ENCODE results near the gene KATNAL2.

Gene KATNAL2, protein sequence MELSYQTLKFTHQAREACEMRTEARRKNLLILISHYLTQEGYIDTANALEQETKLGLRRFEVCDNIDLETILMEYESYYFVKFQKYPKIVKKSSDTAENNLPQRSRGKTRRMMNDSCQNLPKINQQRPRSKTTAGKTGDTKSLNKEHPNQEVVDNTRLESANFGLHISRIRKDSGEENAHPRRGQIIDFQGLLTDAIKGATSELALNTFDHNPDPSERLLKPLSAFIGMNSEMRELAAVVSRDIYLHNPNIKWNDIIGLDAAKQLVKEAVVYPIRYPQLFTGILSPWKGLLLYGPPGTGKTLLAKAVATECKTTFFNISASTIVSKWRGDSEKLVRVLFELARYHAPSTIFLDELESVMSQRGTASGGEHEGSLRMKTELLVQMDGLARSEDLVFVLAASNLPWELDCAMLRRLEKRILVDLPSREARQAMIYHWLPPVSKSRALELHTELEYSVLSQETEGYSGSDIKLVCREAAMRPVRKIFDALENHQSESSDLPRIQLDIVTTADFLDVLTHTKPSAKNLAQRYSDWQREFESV

DNA sequence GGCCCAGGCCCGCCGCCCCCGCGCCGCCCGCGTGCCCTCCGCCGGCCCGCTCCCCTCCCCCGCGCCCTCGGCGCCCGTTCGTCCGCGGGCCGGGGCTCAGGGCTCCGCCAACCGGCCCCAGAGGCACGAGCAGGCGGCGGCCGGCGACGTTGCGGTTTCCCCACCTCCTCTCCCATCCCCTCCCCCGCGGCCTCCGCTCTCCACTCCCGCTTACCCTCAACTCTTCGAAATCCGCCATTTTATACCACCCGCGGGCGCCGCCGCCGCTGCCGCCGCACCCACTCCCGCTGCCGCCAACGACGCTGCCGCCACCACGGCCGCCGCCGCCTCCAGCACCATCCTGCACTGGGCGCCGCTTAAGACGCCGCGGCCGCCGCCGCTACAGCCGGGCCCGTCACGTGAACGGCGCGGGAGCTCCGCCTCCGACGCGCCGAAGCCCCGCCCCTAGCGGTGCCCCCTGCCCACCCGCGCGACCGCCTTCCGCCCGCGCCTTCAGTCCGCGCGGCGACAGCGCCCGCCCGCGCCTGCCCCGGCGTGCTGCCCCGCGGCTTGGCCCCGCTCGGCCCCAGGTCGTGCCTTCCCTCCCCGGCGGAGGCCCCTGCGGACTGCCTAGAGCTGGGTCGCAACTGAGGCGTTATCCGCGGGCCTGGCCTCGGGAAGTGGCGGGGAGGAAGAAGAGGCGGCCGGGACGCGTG is at the start of gene KATNAL2, which contains the start of gene PIAS2:
TSS of gene KATNAL2 (plus strand) at position 495 of the 695 bp plus-strand sequence. CDS start 29,271 bp downstream, outside the sequence.
TSS of gene PIAS2 (minus strand) at position 400 of the 695 bp plus-strand sequence. CDS start at position 238, 162 bp downstream.
- DNase-seq (ENCODE audit: low spot score): peak; percentile 86

DNA sequence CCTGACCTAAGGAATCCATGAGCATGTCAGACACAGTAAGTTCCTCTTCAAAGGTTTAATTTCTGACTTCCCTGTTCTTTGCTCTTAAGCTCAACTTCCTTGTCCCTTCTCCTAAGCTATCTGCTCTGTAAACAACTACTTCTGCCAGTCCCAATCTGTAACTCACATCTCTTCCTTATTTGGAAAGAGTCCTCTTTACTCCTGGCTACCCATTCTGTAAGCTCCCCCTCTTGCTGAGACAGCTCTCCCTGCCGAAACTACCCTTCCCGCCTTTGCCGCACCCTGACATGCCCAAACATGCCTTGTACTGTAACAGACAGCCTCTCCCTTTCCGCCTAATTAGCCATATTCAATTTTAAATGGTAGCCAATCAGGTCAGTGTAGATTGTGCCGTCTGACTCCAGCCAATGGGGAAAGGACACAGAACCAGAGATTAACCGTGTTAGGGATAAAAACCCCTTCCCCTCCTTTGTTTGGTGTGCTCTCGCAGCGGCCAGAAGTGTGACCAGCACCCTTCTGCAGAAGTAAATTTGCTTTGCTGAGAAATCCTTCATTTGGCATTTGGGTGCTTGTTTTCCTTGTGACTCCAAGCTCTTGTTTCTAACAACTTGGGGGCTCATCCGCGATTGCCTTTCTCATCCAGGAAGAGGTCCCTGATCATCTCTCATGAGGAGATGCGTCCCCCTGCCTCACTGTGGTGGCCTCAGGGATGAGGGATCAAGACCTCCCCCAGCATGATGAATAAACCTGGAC is 49.1 kb upstream of the KATNAL2 start:
- DNase-seq (ENCODE audit: low spot score): no peak

DNA sequence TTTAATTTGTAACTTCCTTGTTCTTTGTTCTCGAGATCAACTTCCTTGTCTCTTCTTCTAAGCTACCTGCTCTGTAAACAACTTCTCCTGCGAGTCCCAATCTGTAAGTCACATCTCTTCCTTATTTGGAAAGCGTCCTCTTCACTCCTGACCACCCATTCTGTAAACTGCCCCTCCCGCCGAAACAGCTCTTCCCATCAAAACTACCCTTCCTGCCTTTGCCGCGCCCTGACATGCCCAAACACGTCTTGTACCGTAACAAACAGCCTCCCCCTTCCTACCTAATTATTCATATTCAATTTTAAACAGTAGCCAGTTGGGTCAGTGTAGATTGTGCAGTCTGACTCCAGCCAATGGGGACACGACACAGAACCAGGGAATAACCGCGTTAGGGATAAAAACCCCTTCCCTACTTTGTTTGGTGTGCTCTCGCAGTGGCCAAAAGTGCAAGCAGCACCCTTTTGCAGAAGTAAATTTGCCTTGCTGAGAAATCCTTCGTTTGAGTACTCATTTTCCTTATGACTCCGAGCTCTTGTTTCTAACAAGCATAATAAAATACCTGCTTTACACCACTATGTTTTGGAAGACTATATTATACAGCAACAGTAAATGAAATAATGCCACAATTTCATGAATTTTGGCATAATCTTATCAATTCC is 39.9 kb upstream of the KATNAL2 start:
- DNase-seq (ENCODE audit: low spot score): no peak

DNA sequence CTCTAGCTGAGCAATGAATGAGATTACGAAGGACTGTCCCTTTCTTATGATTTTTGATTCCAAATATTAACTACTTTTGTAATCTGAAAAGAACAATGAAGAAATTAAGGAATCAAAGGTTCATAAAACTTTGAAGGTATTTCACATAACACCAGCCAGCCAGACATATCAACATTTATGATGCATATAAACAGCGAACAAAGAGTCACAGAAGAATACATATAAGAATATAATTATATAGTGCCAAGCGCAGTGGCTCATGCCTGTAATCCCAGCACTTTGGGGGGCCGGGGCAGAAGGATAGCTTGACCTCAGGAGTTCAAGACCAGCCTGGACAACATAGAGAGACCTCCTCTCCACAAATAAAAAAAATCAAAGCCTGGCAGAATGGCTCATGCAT is 34.2 kb upstream of the KATNAL2 start:
- DNase-seq (ENCODE audit: low spot score): no peak

DNA sequence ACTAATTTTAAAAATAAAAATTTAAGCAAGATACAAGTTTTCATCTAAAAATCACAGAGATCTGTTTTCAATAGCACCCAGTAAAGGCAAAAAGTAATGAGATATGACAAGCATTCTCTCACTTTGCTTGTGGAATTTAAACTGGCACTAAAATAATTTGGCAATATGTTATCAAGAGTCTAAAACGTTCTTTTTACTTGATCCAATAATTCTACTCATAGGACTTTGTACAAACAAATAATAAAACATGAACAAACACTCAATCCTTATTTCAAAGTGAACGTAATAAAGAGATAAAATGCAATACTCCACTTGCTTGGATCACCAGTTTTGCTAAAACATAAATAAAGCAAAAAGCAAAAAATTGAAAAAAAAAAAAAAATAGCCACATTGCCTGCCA is 30.5 kb upstream of the KATNAL2 start:
- no peak for DNase-seq (ENCODE audit: low spot score)

DNA sequence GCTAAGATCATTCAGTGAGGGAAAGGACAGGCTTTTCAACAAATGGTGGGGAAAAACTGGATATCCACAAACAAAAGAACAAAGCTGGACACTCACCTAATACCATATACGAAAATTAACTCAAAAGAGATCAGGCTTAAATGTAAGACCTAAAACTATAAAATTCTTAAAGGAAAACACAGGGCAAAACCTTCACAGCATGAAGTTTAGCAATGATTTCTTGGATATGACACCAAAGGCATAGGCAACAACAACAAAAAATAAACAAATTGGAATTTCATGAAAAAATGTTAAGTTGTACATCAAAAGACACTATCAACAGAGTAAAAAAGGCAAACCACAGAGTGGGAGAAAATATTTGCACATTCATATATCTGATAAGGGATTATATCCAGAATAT is 28.4 kb upstream of the KATNAL2 start:
- DNase-seq (ENCODE audit: low spot score): no peak

DNA sequence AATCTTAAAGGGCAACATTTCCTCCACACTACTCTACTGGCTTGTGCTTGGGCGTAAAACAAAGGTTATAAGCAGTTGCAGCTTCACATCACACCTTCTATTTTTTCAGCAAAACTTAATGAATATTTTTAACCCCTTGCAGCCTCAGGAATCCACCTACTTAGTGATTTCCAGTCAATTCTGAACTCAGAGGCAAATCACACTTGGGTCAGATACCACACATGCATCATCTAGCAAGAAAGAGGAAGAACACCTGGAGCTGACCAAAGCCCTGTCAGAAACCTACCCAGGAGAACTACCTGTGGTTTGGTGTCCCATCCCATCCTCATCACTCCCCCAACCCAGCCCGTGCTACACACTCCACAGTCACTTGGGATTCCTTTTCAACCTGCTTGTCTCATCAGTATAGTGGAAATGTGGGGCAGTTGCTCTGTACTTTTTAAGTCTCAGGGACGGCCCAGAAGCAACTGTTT is 25.6 kb upstream of the KATNAL2 start:
- no peak for DNase-seq (ENCODE audit: low spot score)

DNA sequence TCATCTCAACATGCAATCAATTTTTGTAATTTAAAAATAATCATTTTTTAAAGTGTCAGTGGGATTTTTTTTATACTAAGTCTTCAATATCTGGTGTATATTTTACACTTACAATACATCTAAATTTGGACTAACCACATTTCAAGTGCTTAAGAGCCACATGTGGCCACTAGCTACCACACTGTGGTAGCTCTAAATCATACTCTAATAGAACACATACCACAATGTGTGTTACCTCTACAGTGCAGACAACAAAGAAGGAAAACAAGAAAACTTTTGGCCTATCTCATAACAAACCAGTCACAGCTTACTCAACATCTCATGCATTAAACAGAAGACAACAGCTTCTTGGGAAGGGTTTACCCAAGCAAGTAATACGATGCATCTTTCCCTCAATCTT is 24.6 kb upstream of the KATNAL2 start:
- no peak for DNase-seq (ENCODE audit: low spot score)

DNA sequence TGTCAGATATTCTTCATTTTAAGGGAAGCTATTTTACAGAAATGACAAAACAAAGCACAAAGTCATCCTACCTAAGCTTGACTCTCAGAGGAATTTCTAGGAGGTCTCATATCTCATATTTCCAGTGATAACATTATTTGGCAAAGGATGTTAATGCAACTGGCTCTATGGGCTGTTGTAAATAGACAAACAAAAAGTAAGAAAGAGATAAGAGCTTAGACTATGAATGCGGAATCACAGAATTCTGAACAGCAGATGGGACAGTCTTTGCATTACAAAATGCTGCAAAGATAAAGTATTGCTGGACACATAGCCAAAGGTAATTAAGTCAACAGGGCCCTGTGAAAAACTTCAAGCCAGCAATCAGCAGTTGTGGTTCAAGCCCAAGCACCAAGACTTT is 24.0 kb upstream of the KATNAL2 start:
- DNase-seq (ENCODE audit: low spot score): no peak

DNA sequence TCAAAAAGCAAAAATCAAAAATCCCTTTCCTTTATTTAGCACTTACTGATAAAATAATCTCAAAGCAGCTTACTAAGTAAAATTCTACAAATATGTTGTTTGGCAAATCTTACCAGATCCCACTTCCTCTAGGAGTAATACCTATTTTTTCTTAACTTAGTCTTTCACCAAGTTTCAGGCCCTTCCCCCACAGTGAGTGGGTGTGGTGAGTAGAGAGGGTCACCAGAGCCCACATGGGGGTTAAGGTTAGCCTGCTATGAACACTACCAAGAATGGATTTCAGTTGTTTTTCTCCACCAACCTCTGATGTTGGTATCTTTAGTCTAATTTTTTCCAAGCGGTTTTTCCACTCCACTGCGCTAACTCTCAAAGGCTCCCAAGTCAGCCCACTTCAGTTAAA is 23.3 kb upstream of the KATNAL2 start:
- no peak for DNase-seq (ENCODE audit: low spot score)

DNA sequence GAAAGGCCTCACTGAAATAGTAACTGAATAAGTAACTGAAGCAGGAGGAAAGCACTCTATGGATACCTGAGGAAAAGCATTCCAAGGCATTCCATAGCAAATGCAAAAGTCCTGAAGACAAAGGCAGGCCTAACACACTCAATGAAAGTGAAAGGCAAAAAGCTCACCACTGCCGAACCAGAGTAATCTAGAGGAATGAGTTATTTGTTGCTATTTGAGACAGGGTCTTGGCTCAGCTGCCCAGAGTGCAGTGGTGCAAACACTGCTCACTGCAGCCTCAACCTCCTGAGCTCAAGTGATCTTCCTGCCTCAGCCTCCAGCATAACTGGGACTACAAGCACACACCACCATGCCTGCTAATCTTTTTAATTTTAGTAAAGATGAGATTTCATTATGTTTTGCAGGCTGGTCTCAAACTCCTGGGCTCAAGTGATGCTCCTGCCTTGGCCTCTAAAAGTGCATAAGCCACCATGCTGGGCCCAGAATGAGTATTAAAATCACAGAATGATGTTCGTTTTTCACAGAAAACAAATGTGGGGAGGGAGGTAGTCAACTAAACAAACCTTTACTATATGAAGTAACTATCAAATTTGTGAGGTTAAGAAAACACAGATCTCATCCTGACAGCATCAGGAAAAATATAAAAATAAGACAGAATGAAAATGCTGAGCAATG is 18.0 kb upstream of the KATNAL2 start:
- no peak for DNase-seq (ENCODE audit: low spot score)

DNA sequence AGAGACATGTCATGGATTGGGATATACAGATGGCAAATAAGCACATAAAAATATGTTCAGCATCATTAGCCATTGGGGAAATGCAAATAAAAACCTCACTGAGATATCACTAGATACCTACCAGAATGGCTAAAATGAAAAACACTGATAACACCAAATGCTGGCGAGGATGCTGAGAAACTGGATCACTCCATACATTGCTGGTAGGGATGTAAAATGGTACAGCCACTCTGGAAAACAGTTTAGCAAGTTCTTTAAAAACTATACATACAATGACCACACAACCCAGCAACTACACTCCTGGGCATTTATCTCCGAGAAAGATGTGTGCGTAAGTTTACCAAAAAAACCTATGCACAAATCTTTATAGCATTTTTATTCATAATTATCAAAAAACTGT is 14.0 kb upstream of the KATNAL2 start:
- no peak for DNase-seq (ENCODE audit: low spot score)

DNA sequence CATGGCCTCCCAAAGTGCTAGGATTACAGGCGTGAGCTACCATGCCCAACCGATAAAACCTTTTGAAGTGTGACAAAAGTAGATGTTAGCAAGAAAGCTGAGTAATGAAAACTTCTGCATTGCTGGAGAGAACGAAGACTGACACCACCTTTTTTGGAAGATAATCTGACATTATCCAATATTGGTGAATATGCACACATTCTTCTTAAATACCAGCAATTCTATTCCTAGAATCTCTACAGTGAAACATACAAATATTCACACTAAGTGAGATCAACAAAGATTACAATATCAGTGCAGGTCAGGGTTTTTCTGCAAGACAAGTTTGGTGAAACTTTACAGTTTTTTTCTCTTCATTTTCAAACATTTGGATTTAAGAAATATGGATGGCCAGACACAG is 7.9 kb upstream of the KATNAL2 start:
- no peak for DNase-seq (ENCODE audit: low spot score)

DNA sequence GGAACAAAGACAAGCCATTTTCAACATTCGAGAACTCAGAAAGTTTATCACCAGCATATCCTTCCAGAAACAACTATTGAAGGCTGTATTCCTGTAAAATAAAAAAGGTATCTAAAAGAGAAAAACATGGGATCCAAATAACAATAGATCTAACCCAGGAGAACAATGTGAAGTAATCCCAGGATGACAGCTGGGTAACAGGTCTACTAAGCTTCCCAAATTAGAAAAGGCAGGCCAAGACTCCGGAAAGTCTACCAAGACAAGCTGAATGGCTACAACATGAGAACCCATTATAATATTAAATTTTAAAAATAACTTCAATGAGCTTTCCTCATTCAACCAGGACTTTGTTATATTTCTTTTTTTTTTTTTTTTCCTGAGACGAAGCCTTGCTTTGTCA is 6.5 kb upstream of the KATNAL2 start:
- no peak for DNase-seq (ENCODE audit: low spot score)

DNA sequence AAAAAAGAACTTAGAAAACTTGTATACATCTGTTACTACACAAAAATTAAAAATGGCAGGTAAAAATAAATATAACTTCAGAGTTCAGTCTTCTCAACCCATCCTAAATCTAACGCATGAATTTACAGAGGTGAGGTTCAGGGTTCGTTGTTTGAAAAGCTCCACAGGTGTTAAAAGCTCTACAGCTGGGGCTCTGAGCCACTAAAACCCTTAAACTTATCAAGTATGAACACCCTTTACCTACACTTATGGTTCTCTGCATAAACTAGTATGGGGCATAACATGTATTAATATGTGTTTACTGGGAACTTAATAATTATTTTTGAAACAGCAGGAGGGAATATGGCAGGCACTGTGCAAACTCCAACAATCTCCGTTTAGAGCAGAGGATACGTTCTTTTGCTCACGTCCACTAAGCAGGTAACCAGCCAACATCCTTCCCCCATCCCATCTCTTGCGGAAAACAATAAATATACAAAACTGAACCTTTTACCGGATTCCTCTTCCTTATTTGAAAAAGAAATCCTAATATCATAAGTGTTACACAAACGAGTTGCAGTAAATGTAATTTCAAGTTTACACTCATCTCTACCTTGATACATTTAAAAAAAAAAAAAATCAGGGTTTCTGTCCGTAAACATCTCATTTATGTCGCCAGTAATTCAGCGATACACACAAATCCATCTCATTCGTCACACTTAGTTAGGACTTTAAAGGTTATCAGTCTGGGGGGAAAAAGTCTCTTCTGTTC is 1.4 kb upstream of the KATNAL2 start:
- DNase-seq (ENCODE audit: low spot score): no peak

DNA sequence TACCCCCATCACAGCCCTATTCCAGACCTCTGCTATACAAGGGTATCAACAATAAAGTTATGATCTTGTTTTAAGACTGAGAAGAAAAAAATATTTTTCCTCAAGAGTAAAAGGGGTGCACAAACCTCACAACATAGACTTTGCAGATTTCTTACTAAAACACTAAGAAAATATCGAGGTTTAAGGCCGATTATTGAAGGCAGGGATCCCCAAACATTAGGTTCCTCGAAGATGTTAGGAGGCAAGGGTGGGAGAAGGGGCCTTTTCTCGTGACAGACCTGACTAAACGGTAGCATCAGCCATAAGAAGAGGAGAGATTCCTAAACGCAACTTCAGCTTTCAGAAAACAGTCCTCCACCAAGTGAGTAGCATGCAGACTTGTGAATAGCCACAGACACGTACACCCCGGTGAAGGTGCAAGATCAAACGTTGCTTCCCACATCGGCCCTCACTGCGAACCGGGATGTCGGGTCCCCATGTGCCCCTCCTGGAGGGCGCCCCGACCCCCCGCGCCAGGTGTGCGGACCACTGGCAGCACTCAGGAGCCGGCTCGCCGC is 773 bp upstream of the KATNAL2 start:
- DNase-seq (ENCODE audit: low spot score): peak; percentile 40

DNA sequence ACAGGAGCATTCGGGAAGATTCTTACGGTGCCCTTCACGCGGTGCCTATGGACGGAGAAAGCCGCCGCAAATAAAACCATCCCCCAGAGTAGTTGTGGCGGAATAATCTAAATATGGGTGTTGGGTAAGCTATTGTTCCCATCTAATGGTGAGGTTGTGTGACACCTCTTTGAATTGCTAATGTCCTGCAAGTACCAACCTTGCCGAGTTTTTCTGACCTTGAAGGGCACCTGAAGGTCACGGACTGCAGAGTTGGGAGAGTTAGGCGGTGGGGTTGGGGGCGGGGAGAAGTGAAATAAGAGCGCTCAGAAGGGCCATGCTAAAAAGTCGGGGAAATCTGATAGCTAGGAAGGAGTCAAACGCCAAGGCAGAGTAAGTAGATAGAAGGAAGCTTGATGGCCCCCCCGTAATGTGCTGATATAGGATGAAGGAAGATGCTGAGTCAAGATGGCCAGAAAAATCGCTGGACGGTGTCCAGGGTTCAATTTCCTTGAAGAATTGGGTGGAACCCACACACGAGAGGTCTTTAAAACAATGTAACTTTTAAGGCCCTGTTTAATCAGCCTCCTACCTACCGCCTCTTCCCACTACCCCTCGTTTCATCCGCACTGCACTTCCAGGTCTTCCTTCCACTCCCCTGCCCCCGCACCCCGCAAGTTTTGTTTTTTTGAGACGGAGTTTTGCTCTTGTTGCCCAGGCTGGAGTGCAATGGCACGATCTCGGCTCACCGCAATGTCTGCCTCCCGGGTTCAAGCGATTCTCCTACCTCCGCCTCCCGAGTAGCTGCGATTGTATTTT is 600 bp downstream of the KATNAL2 start:
- peak; percentile 28 for DNase-seq (ENCODE audit: low spot score)

DNA sequence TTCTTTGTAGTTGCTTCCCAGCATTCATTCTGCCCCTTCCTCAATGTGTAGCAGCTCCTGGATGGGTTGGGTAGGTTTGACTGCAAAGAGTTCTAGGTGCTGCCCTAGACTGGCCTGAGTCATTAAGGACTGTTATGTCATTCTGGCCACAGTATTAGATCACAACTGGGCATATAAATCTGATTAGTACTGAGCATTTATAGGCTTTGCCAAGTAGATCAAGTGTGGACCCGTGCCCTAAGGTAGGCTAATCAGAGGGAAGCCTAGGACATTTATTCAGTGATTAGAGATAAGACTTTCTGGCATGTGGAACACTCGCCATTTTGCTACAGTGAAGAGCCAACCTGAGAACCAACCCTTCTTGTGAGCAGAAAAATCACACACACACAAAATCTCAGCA is 2.7 kb downstream of the KATNAL2 start:
- no peak for DNase-seq (ENCODE audit: low spot score)

DNA sequence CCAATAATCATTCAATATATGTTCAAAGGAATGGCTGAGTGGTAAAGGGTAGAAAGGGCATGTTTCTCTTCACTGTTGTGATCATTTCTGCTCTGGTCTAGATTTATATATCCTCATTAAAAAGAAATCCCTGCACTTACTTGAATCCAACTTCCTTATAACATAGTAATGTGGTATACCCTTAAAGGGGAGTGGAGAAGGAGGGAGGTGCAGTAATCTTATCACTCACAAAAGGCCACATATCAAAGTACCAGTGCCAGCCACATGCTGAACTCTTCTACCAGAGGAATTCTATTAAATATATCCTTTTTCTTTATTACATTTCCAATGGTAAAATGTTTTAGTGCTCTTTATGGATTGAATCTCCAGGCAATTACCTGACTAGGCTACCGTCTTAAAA is 3.3 kb downstream of the KATNAL2 start:
- no peak for DNase-seq (ENCODE audit: low spot score)
